GM12878 (cell line): ENCODE results near the gene PLET1. TPM values are rescaled to one million over a fixed set of nuclear protein-coding genes. Genes with fewer than 3 reads are reported as not detected.

Experiments used
- ATAC-seq: fragments of 200-7000 bp; cut with Tn5 transposase; 3 replicates; pipeline ENCODE4 v1.9.1; 2020; ENCODE audit warnings: mild to moderate bottlenecking, moderate library complexity
- BruUV-seq: library from RNA; stranded (reverse); fragments of 400-500 nt; replicated peaks from 2 replicates; lab custom pipeline; 2021; lab: Mats Ljungman, UMichigan
- CTCF ChIA-PET: fragments of 300-600 bp; sonication (Branson Sonifier 250); formaldehyde crosslinking; extraction: SDS; loops from one replicate; lab custom pipeline; 2021; ENCODE audit warnings: inconsistent platforms; lab: Yijun Ruan, JAX
- POLR2A ChIA-PET: fragments of 350-600 bp; formaldehyde crosslinking; extraction: SDS; loops from one replicate; lab custom pipeline; 2021; ENCODE audit warnings: inconsistent platforms; lab: Charles Lee
- RAD21 ChIA-PET: fragments of 300-600 bp; sonication (Branson Sonifier 250); formaldehyde crosslinking; loops from one replicate; lab custom pipeline; 2023; ENCODE audit warnings: antibody characterized with exemption; ENCODE audit not compliant: unreplicated experiment; lab: Charles Lee
- SMC1A ChIA-PET: fragments of 300-600 bp; sonication (Branson Sonifier 250); formaldehyde crosslinking; loops from one replicate; lab custom pipeline; 2023; ENCODE audit not compliant: unreplicated experiment, uncharacterized antibody; lab: Charles Lee
- DNase-seq: peaks from one replicate; pipeline ENCODE4 v3.0.0-alpha.2; 2011; ENCODE audit warnings: low read depth, low spot score
- FAIRE-seq: peaks from 3 replicates; lab custom pipeline; 2011; peaks lifted over from hg19 to GRCh38; lab: Jason Lieb, UNC
- H2AFZ ChIP-seq: 2 replicates; pipeline ENCODE4 v1.6.0; 2011; ENCODE audit warnings: low read depth, low read length, control low read depth; ENCODE audit not compliant: control insufficient read depth
- H3K27ac ChIP-seq: 2 replicates; pipeline ENCODE4 v1.5.1; 2011; ENCODE audit warnings: control low read depth; ENCODE audit not compliant: control insufficient read depth, insufficient read depth
- H3K27me3 ChIP-seq, 2 experiments: replicated peaks in 1 of 2; 2 replicates each; pipeline versions ENCODE4 v1.6.0 to v1.6.1; 2011; ENCODE audit warnings: low read length in 1 of 2; ENCODE audit not compliant: control insufficient read depth in 2 of 2, insufficient read depth in 2 of 2
- H3K36me3 ChIP-seq, 2 experiments: 2 replicates each; pipeline ENCODE4 v1.5.1; 2011; ENCODE audit warnings: low read length in 1 of 2; ENCODE audit not compliant: control insufficient read depth in 2 of 2, insufficient read depth in 2 of 2
- H3K4me1 ChIP-seq: 2 replicates; pipeline ENCODE4 v1.6.1; 2011; ENCODE audit warnings: mild to moderate bottlenecking, low read length, moderate library complexity, mixed read lengths; ENCODE audit not compliant: control insufficient read depth, insufficient read depth
- H3K4me2 ChIP-seq: 2 replicates; pipeline ENCODE4 v1.6.0; 2011; ENCODE audit warnings: control low read depth; ENCODE audit not compliant: control insufficient read depth, insufficient read depth
- H3K4me3 ChIP-seq: fragments of 200-600 bp; sonication (generic); 2 replicates; pipeline ENCODE4 v1.5.1; 2016
- H3K79me2 ChIP-seq: 2 replicates; pipeline ENCODE4 v1.6.0; 2011; ENCODE audit warnings: low read length; ENCODE audit not compliant: control insufficient read depth, insufficient read depth
- H3K9ac ChIP-seq: 2 replicates; pipeline ENCODE4 v1.8.0; 2011; ENCODE audit warnings: low read length, control low read depth, mixed read lengths; ENCODE audit not compliant: control insufficient read depth, insufficient read depth
- H3K9me3 ChIP-seq: replicated peaks from 3 replicates; pipeline ENCODE4 v1.5.1; 2011; ENCODE audit warnings: mild to moderate bottlenecking, low read length; ENCODE audit not compliant: control insufficient read depth, insufficient read depth
- H4K20me1 ChIP-seq: 2 replicates; pipeline ENCODE4 v1.6.0; 2011; ENCODE audit not compliant: control insufficient read depth, insufficient read depth
- BACH1 ChIP-seq: fragments of 450-650 bp; IDR thresholded peaks from 2 replicates; pipeline ENCODE4 v1.6.1; 2017; ENCODE audit warnings: mild to moderate bottlenecking, borderline replicate concordance
- BMI1 ChIP-seq: fragments of 450-650 bp; IDR thresholded peaks from 2 replicates; pipeline ENCODE4 v1.6.1; 2016; ENCODE audit warnings: mild to moderate bottlenecking, moderate library complexity, borderline replicate concordance
- CBFB ChIP-seq: IDR thresholded peaks from 2 replicates; pipeline ENCODE4 v1.6.1; 2016; ENCODE audit warnings: antibody characterized with exemption, low read depth
- CHD2 ChIP-seq: IDR thresholded peaks from 2 replicates; pipeline ENCODE4 v1.6.1; 2011; ENCODE audit warnings: low read depth, low read length, improper control_type of control experiment, borderline replicate concordance
- E4F1 ChIP-seq: fragments of 450-650 bp; IDR thresholded peaks from 2 replicates; pipeline ENCODE4 v1.6.1; 2018; ENCODE audit warnings: borderline replicate concordance, mild to moderate bottlenecking; ENCODE audit not compliant: partially characterized antibody
- FOS ChIP-seq: IDR thresholded peaks from 3 replicates; pipeline ENCODE4 v1.6.1; 2011; ENCODE audit warnings: borderline replicate concordance; ENCODE audit not compliant: insufficient read length; ENCODE audit errors: extremely low read depth
- FOXK2 ChIP-seq: fragments of 450-650 bp; IDR thresholded peaks from 2 replicates; pipeline ENCODE4 v1.6.1; 2017; ENCODE audit warnings: mild to moderate bottlenecking, moderate library complexity
- PAX8 ChIP-seq: fragments of 450-650 bp; IDR thresholded peaks from 2 replicates; pipeline ENCODE4 v1.6.1; 2017; ENCODE audit warnings: mild to moderate bottlenecking, moderate library complexity
- POLR2AphosphoS2 ChIP-seq: IDR thresholded peaks from 2 replicates; pipeline ENCODE4 v1.6.1; 2011; ENCODE audit warnings: low read depth, mild to moderate bottlenecking, low read length, improper control_type of control experiment, moderate library complexity
- SMARCA5 ChIP-seq: fragments of 450-650 bp; IDR thresholded peaks from 2 replicates; pipeline ENCODE4 v1.6.1; 2017; ENCODE audit warnings: mild to moderate bottlenecking
- SMC3 ChIP-seq: IDR thresholded peaks from 2 replicates; pipeline ENCODE4 v1.6.1; 2011; ENCODE audit warnings: low read length, improper control_type of control experiment, borderline replicate concordance
- USF2 ChIP-seq: IDR thresholded peaks from 2 replicates; pipeline ENCODE4 v1.6.1; 2011; ENCODE audit warnings: low read depth, low read length, improper control_type of control experiment, borderline replicate concordance
- YBX1 ChIP-seq: fragments of 450-650 bp; IDR thresholded peaks from 2 replicates; pipeline ENCODE4 v1.6.1; 2016; ENCODE audit warnings: antibody characterized with exemption
- ZNF384 ChIP-seq: IDR thresholded peaks from 2 replicates; pipeline ENCODE4 v1.6.1; 2012; ENCODE audit warnings: low read depth, mild to moderate bottlenecking, low read length, improper control_type of control experiment, borderline replicate concordance
- ZSCAN29 ChIP-seq: fragments of 450-650 bp; IDR thresholded peaks from 2 replicates; pipeline ENCODE4 v1.6.1; 2017; ENCODE audit warnings: mild to moderate bottlenecking, moderate library complexity
- WGBS: methylation state at CpG from one replicate; pipeline ENCODE4 v1.1.6; 2016; ENCODE audit warnings: low lambda C conversion rate; ENCODE audit not compliant: insufficient replicate concordance, insufficient coverage; ENCODE audit errors: missing lambda C conversion rate; 5-methylcytosine and 5-hydroxymethylcytosine counted together
- in situ Hi-C: fragments of 300-500 bp; cut with MboI; formaldehyde crosslinking; loops from 9 replicates; pipeline ENCODE4 v1.14.3; 2018; ENCODE audit warnings: mixed read lengths
- intact Hi-C: fragments of 100-400 bp; cut with micrococcal nuclease; formaldehyde crosslinking; loops from one replicate; pipeline ENCODE4 v1.14.2; 2022; ENCODE audit not compliant: unreplicated experiment
- polyA plus RNA-seq, 11 experiments: library from polyadenylated mRNA; depleted of rRNA in 4 of 11; unstranded in 6 of 11; stranded (reverse) in 5 of 11; fragments of >200 nt; fragmentation: Nextera tagmentation in 4 of 11; fragmentation: Illumina TruSeq in 1 of 11; extraction: Ambion mirVana in 4 of 11; extraction: Trizol in 1 of 11; gene quantifications; 1 replicate in 1 of 11; 2 replicates in 10 of 11; pipeline versions ENCODE4 v1.2.1 to v1.2.3, GENCODE V29; 2011 to 2016; ENCODE audit warnings: inconsistent platforms in 2 of 11, missing spikeins in 2 of 11, low read depth in 1 of 11
- total RNA-seq, 4 experiments: library from RNA; depleted of rRNA in 3 of 4; stranded (reverse); fragments of >200 nt in 3 of 4; fragmentation: Illumina TruSeq in 1 of 4; extraction: Trizol in 1 of 4; gene quantifications; 2 replicates each; pipeline versions ENCODE4 v1.2.1 to v1.2.3, GENCODE V29; 2013 to 2021
- TF ChIP-seq, protein P1 (sequence below): fragments of 150-350 bp; IDR thresholded peaks from 2 replicates; pipeline ENCODE4 v1.6.1; 2016; ENCODE audit warnings: low read depth, low read length
- TF ChIP-seq, protein P2 (sequence below): fragments of 450-650 bp; IDR thresholded peaks from 2 replicates; pipeline ENCODE4 v1.6.1; 2017; ENCODE audit warnings: borderline replicate concordance

PLET1 gene
- total and polyA plus RNA-seq, 10 of the 15 experiments (the other 5 are each of a cell fraction or from before 2014, with no cell fraction given), result not detected

DNA sequence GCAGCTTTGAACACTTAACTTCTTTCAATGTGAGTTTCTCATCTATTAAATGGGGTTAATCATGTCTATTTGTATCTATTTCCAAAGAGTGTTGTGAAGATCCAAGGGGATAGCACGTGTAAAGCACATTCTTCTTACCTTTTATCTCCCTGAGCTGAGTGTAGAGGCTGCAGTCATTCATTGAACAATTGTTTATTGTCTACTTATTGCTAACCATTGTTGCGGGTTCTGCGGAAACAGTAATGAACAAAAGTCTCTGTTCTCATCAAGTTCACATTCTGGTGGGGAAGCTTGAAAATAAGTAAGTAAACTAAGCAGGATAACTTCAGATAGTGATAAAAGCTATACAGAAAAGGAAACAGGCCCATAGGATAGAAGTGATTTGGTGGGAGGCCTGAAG lies 27.4 kb upstream of the PLET1 start:
- Histone ChIP-seq H3K9ac (no peak overlapping the region), H3K27me3 (no peaks in the 10 kb centered on the region), H3K4me1 (peaks cover 4% of the 10 kb centered on the region; the same call in 1 of the 2 replicates), H4K20me1 (no peaks in the 10 kb centered on the region), H3K9me3 (no peaks in the 10 kb centered on the region), H3K79me2 (no peaks in the 10 kb centered on the region), H3K27ac (no peak overlapping the region), H3K4me3 (no peak overlapping the region), H2AFZ (no peak overlapping the region), H3K4me2 (no peak overlapping the region), H3K36me3 (no peaks in the 10 kb centered on the region)
- intact Hi-C loops, result no loop called here
- in situ Hi-C loops, result loop anchor here (5.0 kb wide), 1 partner anchor 1004 kb away; no protein-coding TSS in a partner anchor
- no TSS peak for BruUV-seq
- ChIA-PET SMC1A (interaction anchor here (1.3 to 1.4 kb wide), 2 partner anchors 7 to 1001 kb away, joined by 7 read pairs; no protein-coding TSS in a partner anchor), RAD21 (interaction anchor here (1.1 to 1.4 kb wide), 3 partner anchors 69 to 1002 kb away, joined by 3 to 6 read pairs (median 3); no protein-coding TSS in a partner anchor), POLR2A (no interaction called here), CTCF (interaction anchor here (1.2 to 2.2 kb wide), 8 partner anchors 69 to 1002 kb away, joined by 4 to 23 read pairs (median 6); no protein-coding TSS in a partner anchor)
- no peak for DNase-seq
- WGBS, result 66% methylated on average over 3 of the region's 3 CpGs
- no peak for FAIRE-seq
- ATAC-seq, result no peak
- TF ChIP-seq, protein P1, sequence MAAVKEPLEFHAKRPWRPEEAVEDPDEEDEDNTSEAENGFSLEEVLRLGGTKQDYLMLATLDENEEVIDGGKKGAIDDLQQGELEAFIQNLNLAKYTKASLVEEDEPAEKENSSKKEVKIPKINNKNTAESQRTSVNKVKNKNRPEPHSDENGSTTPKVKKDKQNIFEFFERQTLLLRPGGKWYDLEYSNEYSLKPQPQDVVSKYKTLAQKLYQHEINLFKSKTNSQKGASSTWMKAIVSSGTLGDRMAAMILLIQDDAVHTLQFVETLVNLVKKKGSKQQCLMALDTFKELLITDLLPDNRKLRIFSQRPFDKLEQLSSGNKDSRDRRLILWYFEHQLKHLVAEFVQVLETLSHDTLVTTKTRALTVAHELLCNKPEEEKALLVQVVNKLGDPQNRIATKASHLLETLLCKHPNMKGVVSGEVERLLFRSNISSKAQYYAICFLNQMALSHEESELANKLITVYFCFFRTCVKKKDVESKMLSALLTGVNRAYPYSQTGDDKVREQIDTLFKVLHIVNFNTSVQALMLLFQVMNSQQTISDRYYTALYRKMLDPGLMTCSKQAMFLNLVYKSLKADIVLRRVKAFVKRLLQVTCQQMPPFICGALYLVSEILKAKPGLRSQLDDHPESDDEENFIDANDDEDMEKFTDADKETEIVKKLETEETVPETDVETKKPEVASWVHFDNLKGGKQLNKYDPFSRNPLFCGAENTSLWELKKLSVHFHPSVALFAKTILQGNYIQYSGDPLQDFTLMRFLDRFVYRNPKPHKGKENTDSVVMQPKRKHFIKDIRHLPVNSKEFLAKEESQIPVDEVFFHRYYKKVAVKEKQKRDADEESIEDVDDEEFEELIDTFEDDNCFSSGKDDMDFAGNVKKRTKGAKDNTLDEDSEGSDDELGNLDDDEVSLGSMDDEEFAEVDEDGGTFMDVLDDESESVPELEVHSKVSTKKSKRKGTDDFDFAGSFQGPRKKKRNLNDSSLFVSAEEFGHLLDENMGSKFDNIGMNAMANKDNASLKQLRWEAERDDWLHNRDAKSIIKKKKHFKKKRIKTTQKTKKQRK, result no peak
- TF ChIP-seq USF2 (no peak), BACH1 (no peak), ZNF384 (no peak), FOS (no peak), YBX1 (no peak), PAX8 (no peak), CHD2 (no peak), CBFB (no peak), POLR2AphosphoS2 (no peak), SMARCA5 (no peak), ZSCAN29 (no peak), SMC3 (no peak), E4F1 (no peak), FOXK2 (no peak), BMI1 (no peak)
- TF ChIP-seq, protein P2, sequence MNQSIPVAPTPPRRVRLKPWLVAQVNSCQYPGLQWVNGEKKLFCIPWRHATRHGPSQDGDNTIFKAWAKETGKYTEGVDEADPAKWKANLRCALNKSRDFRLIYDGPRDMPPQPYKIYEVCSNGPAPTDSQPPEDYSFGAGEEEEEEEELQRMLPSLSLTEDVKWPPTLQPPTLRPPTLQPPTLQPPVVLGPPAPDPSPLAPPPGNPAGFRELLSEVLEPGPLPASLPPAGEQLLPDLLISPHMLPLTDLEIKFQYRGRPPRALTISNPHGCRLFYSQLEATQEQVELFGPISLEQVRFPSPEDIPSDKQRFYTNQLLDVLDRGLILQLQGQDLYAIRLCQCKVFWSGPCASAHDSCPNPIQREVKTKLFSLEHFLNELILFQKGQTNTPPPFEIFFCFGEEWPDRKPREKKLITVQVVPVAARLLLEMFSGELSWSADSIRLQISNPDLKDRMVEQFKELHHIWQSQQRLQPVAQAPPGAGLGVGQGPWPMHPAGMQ, result no peak
